HL-60 (cell line): ENCODE measurements around the gene PSTPIP1.

Experiments used
- GABPA ChIP-seq: IDR thresholded peaks from 2 replicates; pipeline ENCODE4 v1.6.1; 2012; ENCODE audit warnings: low read depth
- POLR2AphosphoS5 ChIP-seq: IDR thresholded peaks from 2 replicates; pipeline ENCODE4 v1.6.1; 2012; ENCODE audit warnings: low read depth
- TF ChIP-seq, protein P1 (sequence below): IDR thresholded peaks from one replicate; pipeline ENCODE4 v1.5.1; 2011; ENCODE audit warnings: low read length, control low read depth, inconsistent platforms; ENCODE audit not compliant: insufficient read depth
- TF ChIP-seq, protein P2 (sequence below): IDR thresholded peaks from 2 replicates; pipeline ENCODE4 v1.6.1; 2012; ENCODE audit warnings: low read depth; ENCODE audit not compliant: insufficient replicate concordance

DNA sequence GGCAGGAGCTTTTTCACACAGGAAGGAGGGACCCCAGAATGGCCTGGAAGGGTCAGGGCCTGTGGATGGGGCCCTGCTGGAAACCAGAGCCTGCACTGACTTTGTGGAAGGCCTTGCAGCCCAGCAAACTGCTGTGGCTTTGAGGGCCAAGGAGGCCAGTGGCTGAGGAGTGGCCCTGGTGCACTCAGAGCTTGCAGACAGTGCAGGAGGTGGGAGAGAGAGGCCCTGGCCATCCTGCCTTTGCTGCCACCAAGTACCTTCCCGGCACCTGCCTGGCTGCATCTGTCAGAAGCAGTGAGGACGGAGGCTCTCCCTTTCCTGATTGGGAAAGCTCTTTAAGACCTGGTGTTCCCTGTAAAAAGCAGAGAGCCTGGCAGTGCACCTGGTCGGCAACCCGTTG lies 6.4 kb downstream of the PSTPIP1 start:
- TF ChIP-seq, protein P1, sequence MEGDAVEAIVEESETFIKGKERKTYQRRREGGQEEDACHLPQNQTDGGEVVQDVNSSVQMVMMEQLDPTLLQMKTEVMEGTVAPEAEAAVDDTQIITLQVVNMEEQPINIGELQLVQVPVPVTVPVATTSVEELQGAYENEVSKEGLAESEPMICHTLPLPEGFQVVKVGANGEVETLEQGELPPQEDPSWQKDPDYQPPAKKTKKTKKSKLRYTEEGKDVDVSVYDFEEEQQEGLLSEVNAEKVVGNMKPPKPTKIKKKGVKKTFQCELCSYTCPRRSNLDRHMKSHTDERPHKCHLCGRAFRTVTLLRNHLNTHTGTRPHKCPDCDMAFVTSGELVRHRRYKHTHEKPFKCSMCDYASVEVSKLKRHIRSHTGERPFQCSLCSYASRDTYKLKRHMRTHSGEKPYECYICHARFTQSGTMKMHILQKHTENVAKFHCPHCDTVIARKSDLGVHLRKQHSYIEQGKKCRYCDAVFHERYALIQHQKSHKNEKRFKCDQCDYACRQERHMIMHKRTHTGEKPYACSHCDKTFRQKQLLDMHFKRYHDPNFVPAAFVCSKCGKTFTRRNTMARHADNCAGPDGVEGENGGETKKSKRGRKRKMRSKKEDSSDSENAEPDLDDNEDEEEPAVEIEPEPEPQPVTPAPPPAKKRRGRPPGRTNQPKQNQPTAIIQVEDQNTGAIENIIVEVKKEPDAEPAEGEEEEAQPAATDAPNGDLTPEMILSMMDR = no peak
- TF ChIP-seq GABPA (no peak), POLR2AphosphoS5 (no peak)
- TF ChIP-seq, protein P2, sequence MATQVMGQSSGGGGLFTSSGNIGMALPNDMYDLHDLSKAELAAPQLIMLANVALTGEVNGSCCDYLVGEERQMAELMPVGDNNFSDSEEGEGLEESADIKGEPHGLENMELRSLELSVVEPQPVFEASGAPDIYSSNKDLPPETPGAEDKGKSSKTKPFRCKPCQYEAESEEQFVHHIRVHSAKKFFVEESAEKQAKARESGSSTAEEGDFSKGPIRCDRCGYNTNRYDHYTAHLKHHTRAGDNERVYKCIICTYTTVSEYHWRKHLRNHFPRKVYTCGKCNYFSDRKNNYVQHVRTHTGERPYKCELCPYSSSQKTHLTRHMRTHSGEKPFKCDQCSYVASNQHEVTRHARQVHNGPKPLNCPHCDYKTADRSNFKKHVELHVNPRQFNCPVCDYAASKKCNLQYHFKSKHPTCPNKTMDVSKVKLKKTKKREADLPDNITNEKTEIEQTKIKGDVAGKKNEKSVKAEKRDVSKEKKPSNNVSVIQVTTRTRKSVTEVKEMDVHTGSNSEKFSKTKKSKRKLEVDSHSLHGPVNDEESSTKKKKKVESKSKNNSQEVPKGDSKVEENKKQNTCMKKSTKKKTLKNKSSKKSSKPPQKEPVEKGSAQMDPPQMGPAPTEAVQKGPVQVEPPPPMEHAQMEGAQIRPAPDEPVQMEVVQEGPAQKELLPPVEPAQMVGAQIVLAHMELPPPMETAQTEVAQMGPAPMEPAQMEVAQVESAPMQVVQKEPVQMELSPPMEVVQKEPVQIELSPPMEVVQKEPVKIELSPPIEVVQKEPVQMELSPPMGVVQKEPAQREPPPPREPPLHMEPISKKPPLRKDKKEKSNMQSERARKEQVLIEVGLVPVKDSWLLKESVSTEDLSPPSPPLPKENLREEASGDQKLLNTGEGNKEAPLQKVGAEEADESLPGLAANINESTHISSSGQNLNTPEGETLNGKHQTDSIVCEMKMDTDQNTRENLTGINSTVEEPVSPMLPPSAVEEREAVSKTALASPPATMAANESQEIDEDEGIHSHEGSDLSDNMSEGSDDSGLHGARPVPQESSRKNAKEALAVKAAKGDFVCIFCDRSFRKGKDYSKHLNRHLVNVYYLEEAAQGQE = no peak
